GM12864 (cell line): ENCODE data around the gene KCTD19.

ENCODE experiments used
- DNase-seq: peaks from one replicate; pipeline ENCODE4 v3.0.0-alpha.2; 2011; ENCODE audit warnings: low read depth
- H3K4me3 ChIP-seq: 2 replicates; pipeline ENCODE4 v1.5.1; 2011; ENCODE audit warnings: mild to moderate bottlenecking, low read depth, low read length, control low read depth
- CTCF ChIP-seq: IDR thresholded peaks from 2 replicates; pipeline ENCODE4 v1.5.1; 2011; ENCODE audit warnings: low read depth, mild to moderate bottlenecking, moderate library complexity, low read length, control low read depth, inconsistent platforms; ENCODE audit errors: missing control alignments

KCTD19 gene

GRCh38 chr16:67242138-67242730 is 84.3 kb downstream of the KCTD19 start:
- no peak for TF ChIP-seq CTCF
- no peak overlapping the region for H3K4me3 ChIP-seq
- DNase-seq: no peak

- no peak overlapping the region for H3K4me3 ChIP-seq
- DNase-seq: no peak
- no peak for TF ChIP-seq CTCF
Measured at GRCh38 chr16:67241008-67241900, 85.3 kb downstream of the KCTD19 start.

GRCh38 chr16:67240506-67240905 is 86.0 kb downstream of the KCTD19 start:
- H3K4me3 ChIP-seq: no peak overlapping the region
- DNase-seq: no peak
- no peak for TF ChIP-seq CTCF
